ENCODE results near the gene NAA20. TPM values are rescaled to one million over a fixed set of nuclear protein-coding genes. Genes with fewer than 3 reads are reported as not detected.

The NAA20 gene
- total and polyA plus RNA-seq, 4 donors: 38.1 to 69.5 (median 48.3) TPM

GRCh38 chr20:20018366-20018765 lies 1.2 kb downstream of the NAA20 start:
- ATAC-seq (ENCODE audit: low FRiP score) (no peak), DNase-seq (no peak)
- no peaks in the 10 kb centered on the region for H3K4me1 ChIP-seq (ENCODE audit: control insufficient read depth in 1 of 2, insufficient read depth in 2 of 2, low read length in 2 of 2)
- intact Hi-C loops (cut with DNase I): no loop called here
- H3K27me3 ChIP-seq (ENCODE audit: control insufficient read depth in 1 of 2, insufficient read depth in 2 of 2, low read length in 1 of 2): no peaks in the 10 kb centered on the region
- no peak overlapping the region for H3K27ac ChIP-seq (ENCODE audit: low read depth in 1 of 2, low read length in 2 of 2)
- no peaks in the 10 kb centered on the region for H3K9me3 ChIP-seq (ENCODE audit: control insufficient read depth, low read length)
- H3K4me3 ChIP-seq (ENCODE audit: low read length in 2 of 2): no peak overlapping the region
- WGBS, 2 donors: 89% methylated on average over 8 of the region's 8 CpGs
- H3K36me3 ChIP-seq (ENCODE audit: control insufficient read depth in 1 of 2, insufficient read depth in 2 of 2, low read length in 1 of 2): peaks cover 0 to 3% of the 10 kb centered on the region in 2 donors

GRCh38 chr20:20019123-20019522 lies 2.0 kb downstream of the NAA20 start:
- 71 to 74% methylated on average over 2 of the region's 2 CpGs for WGBS, 2 donors
- H3K9me3 ChIP-seq (ENCODE audit: control insufficient read depth, low read length): no peaks in the 10 kb centered on the region
- H3K27me3 ChIP-seq (ENCODE audit: control insufficient read depth in 1 of 2, insufficient read depth in 2 of 2, low read length in 1 of 2): no peaks in the 10 kb centered on the region
- H3K4me1 ChIP-seq (ENCODE audit: control insufficient read depth in 1 of 2, insufficient read depth in 2 of 2, low read length in 2 of 2): no peaks in the 10 kb centered on the region
- H3K4me3 ChIP-seq (ENCODE audit: low read length in 2 of 2): no peak overlapping the region
- DNase-seq: no peak
- no peak for ATAC-seq (ENCODE audit: low FRiP score)
- intact Hi-C loops (cut with DNase I): no loop called here
- H3K36me3 ChIP-seq (ENCODE audit: control insufficient read depth in 1 of 2, insufficient read depth in 2 of 2, low read length in 1 of 2): peaks cover 0 to 3% of the 10 kb centered on the region in 2 donors
- no peak overlapping the region for H3K27ac ChIP-seq (ENCODE audit: low read depth in 1 of 2, low read length in 2 of 2)

GRCh38 chr20:20020908-20021307 lies 3.7 kb downstream of the NAA20 start:
- Histone ChIP-seq H3K27ac (ENCODE audit: low read depth in 1 of 2, low read length in 2 of 2) (no peak overlapping the region), H3K27me3 (ENCODE audit: control insufficient read depth in 1 of 2, insufficient read depth in 2 of 2, low read length in 1 of 2) (no peaks in the 10 kb centered on the region), H3K4me1 (ENCODE audit: control insufficient read depth in 1 of 2, insufficient read depth in 2 of 2, low read length in 2 of 2) (no peaks in the 10 kb centered on the region), H3K4me3 (ENCODE audit: low read length in 2 of 2) (no peak overlapping the region), H3K9me3 (ENCODE audit: control insufficient read depth, low read length) (no peaks in the 10 kb centered on the region), H3K36me3 (ENCODE audit: control insufficient read depth in 1 of 2, insufficient read depth in 2 of 2, low read length in 1 of 2) (peaks cover 0 to 3% of the 10 kb centered on the region in 2 donors)
- ATAC-seq (ENCODE audit: low FRiP score): no peak
- intact Hi-C loops (cut with DNase I): no loop called here
- WGBS, 2 donors: 89 to 90% methylated on average over 11 of the region's 11 CpGs
- no peak for DNase-seq

GRCh38 chr20:20021835-20022234 lies 4.7 kb downstream of the NAA20 start:
- Histone ChIP-seq H3K4me1 (ENCODE audit: control insufficient read depth in 1 of 2, insufficient read depth in 2 of 2, low read length in 2 of 2) (no peaks in the 10 kb centered on the region), H3K4me3 (ENCODE audit: low read length in 2 of 2) (no peak overlapping the region), H3K36me3 (ENCODE audit: control insufficient read depth in 1 of 2, insufficient read depth in 2 of 2, low read length in 1 of 2) (peaks cover 0 to 3% of the 10 kb centered on the region in 2 donors), H3K27me3 (ENCODE audit: control insufficient read depth in 1 of 2, insufficient read depth in 2 of 2, low read length in 1 of 2) (no peaks in the 10 kb centered on the region), H3K27ac (ENCODE audit: low read depth in 1 of 2, low read length in 2 of 2) (no peak overlapping the region), H3K9me3 (ENCODE audit: control insufficient read depth, low read length) (no peaks in the 10 kb centered on the region)
- intact Hi-C loops (cut with DNase I): no loop called here
- 76 to 79% methylated on average over 7 of the region's 7 CpGs for WGBS, 2 donors
- DNase-seq (no peak), ATAC-seq (ENCODE audit: low FRiP score) (no peak)

- intact Hi-C loops (cut with DNase I): no loop called here
- Histone ChIP-seq H3K4me1 (ENCODE audit: control insufficient read depth in 1 of 2, insufficient read depth in 2 of 2, low read length in 2 of 2) (no peaks in the 10 kb centered on the region), H3K27me3 (ENCODE audit: control insufficient read depth in 1 of 2, insufficient read depth in 2 of 2, low read length in 1 of 2) (no peaks in the 10 kb centered on the region), H3K4me3 (ENCODE audit: low read length in 2 of 2) (no peak overlapping the region), H3K27ac (ENCODE audit: low read depth in 1 of 2, low read length in 2 of 2) (no peak overlapping the region), H3K36me3 (ENCODE audit: control insufficient read depth in 1 of 2, insufficient read depth in 2 of 2, low read length in 1 of 2) (peaks cover 0 to 3% of the 10 kb centered on the region in 2 donors), H3K9me3 (ENCODE audit: control insufficient read depth, low read length) (no peaks in the 10 kb centered on the region)
- no peak for DNase-seq
- ATAC-seq (ENCODE audit: low FRiP score): no peak
These were observed 5.3 kb downstream of the NAA20 start for GRCh38 chr20:20022498-20022897.

GRCh38 chr20:20023395-20023794 lies 6.2 kb downstream of the NAA20 start:
- 91 to 95% methylated on average over 3 of the region's 3 CpGs for WGBS, 2 donors
- DNase-seq (no peak), ATAC-seq (ENCODE audit: low FRiP score) (no peak)
- Histone ChIP-seq H3K27ac (ENCODE audit: low read depth in 1 of 2, low read length in 2 of 2) (no peak overlapping the region), H3K27me3 (ENCODE audit: control insufficient read depth in 1 of 2, insufficient read depth in 2 of 2, low read length in 1 of 2) (no peaks in the 10 kb centered on the region), H3K9me3 (ENCODE audit: control insufficient read depth, low read length) (no peaks in the 10 kb centered on the region), H3K36me3 (ENCODE audit: control insufficient read depth in 1 of 2, insufficient read depth in 2 of 2, low read length in 1 of 2) (peaks cover 0 to 3% of the 10 kb centered on the region in 2 donors), H3K4me3 (ENCODE audit: low read length in 2 of 2) (no peak overlapping the region), H3K4me1 (ENCODE audit: control insufficient read depth in 1 of 2, insufficient read depth in 2 of 2, low read length in 2 of 2) (no peaks in the 10 kb centered on the region)
- intact Hi-C loops (cut with DNase I): no loop called here

GRCh38 chr20:20024942-20025341 lies 7.8 kb downstream of the NAA20 start:
- Histone ChIP-seq H3K27ac (ENCODE audit: low read depth in 1 of 2, low read length in 2 of 2) (no peak overlapping the region), H3K4me1 (ENCODE audit: control insufficient read depth in 1 of 2, insufficient read depth in 2 of 2, low read length in 2 of 2) (no peaks in the 10 kb centered on the region), H3K36me3 (ENCODE audit: control insufficient read depth in 1 of 2, insufficient read depth in 2 of 2, low read length in 1 of 2) (peaks cover 0 to 3% of the 10 kb centered on the region in 2 donors), H3K27me3 (ENCODE audit: control insufficient read depth in 1 of 2, insufficient read depth in 2 of 2, low read length in 1 of 2) (no peaks in the 10 kb centered on the region), H3K9me3 (ENCODE audit: control insufficient read depth, low read length) (no peaks in the 10 kb centered on the region), H3K4me3 (ENCODE audit: low read length in 2 of 2) (no peak overlapping the region)
- ATAC-seq (ENCODE audit: low FRiP score) (no peak), DNase-seq (no peak)
- intact Hi-C loops (cut with DNase I): no loop called here

GRCh38 chr20:20027284-20027683 lies 10.1 kb downstream of the NAA20 start:
- H3K27me3 ChIP-seq (ENCODE audit: control insufficient read depth in 1 of 2, insufficient read depth in 2 of 2, low read length in 1 of 2): no peaks in the 10 kb centered on the region
- no peak overlapping the region for H3K27ac ChIP-seq (ENCODE audit: low read depth in 1 of 2, low read length in 2 of 2)
- intact Hi-C loops (cut with DNase I): no loop called here
- WGBS, 2 donors: 28 to 41% methylated on average over 2 of the region's 2 CpGs
- H3K4me3 ChIP-seq (ENCODE audit: low read length in 2 of 2): no peak overlapping the region
- ATAC-seq (ENCODE audit: low FRiP score): no peak
- no peaks in the 10 kb centered on the region for H3K9me3 ChIP-seq (ENCODE audit: control insufficient read depth, low read length)
- H3K36me3 ChIP-seq (ENCODE audit: control insufficient read depth in 1 of 2, insufficient read depth in 2 of 2, low read length in 1 of 2): peaks cover 0 to 6% of the 10 kb centered on the region in 2 donors
- no peak for DNase-seq
- no peaks in the 10 kb centered on the region for H3K4me1 ChIP-seq (ENCODE audit: control insufficient read depth in 1 of 2, insufficient read depth in 2 of 2, low read length in 2 of 2)

- intact Hi-C loops (cut with DNase I): no loop called here
- ATAC-seq (ENCODE audit: low FRiP score): no peak
- no peak overlapping the region for H3K27ac ChIP-seq (ENCODE audit: low read depth in 1 of 2, low read length in 2 of 2)
These were observed 14.6 kb downstream of the NAA20 start for GRCh38 chr20:20031790-20032189.

More at GRCh38 chr20:20031790-20032189, 14.6 kb downstream of the NAA20 start:
- DNase-seq: no peak
- WGBS, 2 donors: 86 to 88% methylated on average over 5 of the region's 5 CpGs
- no peaks in the 10 kb centered on the region for H3K9me3 ChIP-seq (ENCODE audit: control insufficient read depth, low read length)
- H3K4me1 ChIP-seq (ENCODE audit: control insufficient read depth in 1 of 2, insufficient read depth in 2 of 2, low read length in 2 of 2): no peaks in the 10 kb centered on the region
- H3K36me3 ChIP-seq (ENCODE audit: control insufficient read depth in 1 of 2, insufficient read depth in 2 of 2, low read length in 1 of 2): peaks cover 4 to 5% of the 10 kb centered on the region in 2 donors
- no peaks in the 10 kb centered on the region for H3K27me3 ChIP-seq (ENCODE audit: control insufficient read depth in 1 of 2, insufficient read depth in 2 of 2, low read length in 1 of 2)
- no peak overlapping the region for H3K4me3 ChIP-seq (ENCODE audit: low read length in 2 of 2)
